ENCODE measurements around the gene SLC27A2.

Gene SLC27A2

GRCh38 chr15:50182219-50183013, 420 bp downstream of the SLC27A2 start:
- in situ Hi-C loops (cut with HindIII; ENCODE audit: low sequenced_read_pairs) = no loop called here
- DNase-seq (ENCODE audit: low read depth) = no peak
- no peak for TF ChIP-seq CTCF (IDR thresholded peaks at IDR 0.05; ENCODE audit: low read depth, low read length, missing control alignments)
- H3K4me3 ChIP-seq (ENCODE audit: low read depth, low read length) = peak overlapping the region; percentile 38

- H3K4me3 ChIP-seq (ENCODE audit: low read depth, low read length) = no peak overlapping the region
- TF ChIP-seq CTCF (IDR thresholded peaks at IDR 0.05; ENCODE audit: low read depth, low read length, missing control alignments) = no peak
- no peak for DNase-seq (ENCODE audit: low read depth)
- in situ Hi-C loops (cut with HindIII; ENCODE audit: low sequenced_read_pairs) = no loop called here
Measured at GRCh38 chr15:50183112-50183794, 1.3 kb downstream of the SLC27A2 start.

GRCh38 chr15:50184863-50185504, 3.0 kb downstream of the SLC27A2 start:
- H3K4me3 ChIP-seq (ENCODE audit: low read depth, low read length) = no peak overlapping the region
- TF ChIP-seq CTCF (IDR thresholded peaks at IDR 0.05; ENCODE audit: low read depth, low read length, missing control alignments) = no peak
- in situ Hi-C loops (cut with HindIII; ENCODE audit: low sequenced_read_pairs) = no loop called here
- no peak for DNase-seq (ENCODE audit: low read depth)

- TF ChIP-seq CTCF (IDR thresholded peaks at IDR 0.05; ENCODE audit: low read depth, low read length, missing control alignments) = no peak
- DNase-seq (ENCODE audit: low read depth) = no peak
- in situ Hi-C loops (cut with HindIII; ENCODE audit: low sequenced_read_pairs) = no loop called here
- H3K4me3 ChIP-seq (ENCODE audit: low read depth, low read length) = no peak overlapping the region
Measured at GRCh38 chr15:50186090-50186489, 4.1 kb downstream of the SLC27A2 start.

- TF ChIP-seq CTCF (IDR thresholded peaks at IDR 0.05; ENCODE audit: low read depth, low read length, missing control alignments) = no peak
- in situ Hi-C loops (cut with HindIII; ENCODE audit: low sequenced_read_pairs) = no loop called here
- H3K4me3 ChIP-seq (ENCODE audit: low read depth, low read length) = no peak overlapping the region
- no peak for DNase-seq (ENCODE audit: low read depth)
Measured at GRCh38 chr15:50186752-50187151, 4.8 kb downstream of the SLC27A2 start.

GRCh38 chr15:50187525-50187924, 5.5 kb downstream of the SLC27A2 start:
- no peak overlapping the region for H3K4me3 ChIP-seq (ENCODE audit: low read depth, low read length)
- no peak for TF ChIP-seq CTCF (IDR thresholded peaks at IDR 0.05; ENCODE audit: low read depth, low read length, missing control alignments)
- in situ Hi-C loops (cut with HindIII; ENCODE audit: low sequenced_read_pairs) = no loop called here
- no peak for DNase-seq (ENCODE audit: low read depth)

All from astrocyte of the cerebellum (primary cell).